ENCODE measurements around the gene AEN.
A peak's percentile ranks its signal among the peaks of the same experiment; 100 is the strongest.

AEN gene, protein sequence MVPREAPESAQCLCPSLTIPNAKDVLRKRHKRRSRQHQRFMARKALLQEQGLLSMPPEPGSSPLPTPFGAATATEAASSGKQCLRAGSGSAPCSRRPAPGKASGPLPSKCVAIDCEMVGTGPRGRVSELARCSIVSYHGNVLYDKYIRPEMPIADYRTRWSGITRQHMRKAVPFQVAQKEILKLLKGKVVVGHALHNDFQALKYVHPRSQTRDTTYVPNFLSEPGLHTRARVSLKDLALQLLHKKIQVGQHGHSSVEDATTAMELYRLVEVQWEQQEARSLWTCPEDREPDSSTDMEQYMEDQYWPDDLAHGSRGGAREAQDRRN

GRCh38 chr15:88620995-88621772 lies at the start of gene AEN:
Gene AEN (plus strand): TSS chr15:88621340. CDS start chr15:88626210, 4,870 bp downstream.
- CTCF ChIA-PET, result interaction anchor here (1.3 to 1.6 kb wide), 3 partner anchors 9 to 18 kb away, joined by 3 to 8 read pairs (median 4); partner anchors contain the start of gene ISG20

GRCh38 chr15:88571852-88572259 lies 49.3 kb upstream of the AEN start:
- CTCF ChIA-PET, result no interaction called here
- Mint-ChIP-seq H3K4me3 (no peak overlapping the region), H3K36me3 (no peaks in the 10 kb centered on the region), H3K4me1 (no peaks in the 10 kb centered on the region), H3K27ac (no peak overlapping the region), H3K27me3 (peaks cover 32% of the 10 kb centered on the region), H3K9me3 (no peaks in the 10 kb centered on the region)
- no peak for DNase-seq

More at GRCh38 chr15:88620995-88621772, at the start of gene AEN:
- Mint-ChIP-seq H3K9me3 (no peaks in the 10 kb centered on the region), H3K36me3 (peaks cover 21% of the 10 kb centered on the region), H3K27me3 (peaks cover 5% of the 10 kb centered on the region), H3K27ac (peak within 1 kb of the TSS; percentile 95), H3K4me1 (peaks cover 50% of the 10 kb centered on the region), H3K4me3 (peak within 1 kb of the TSS; percentile 91)
- DNase-seq, result peak; percentile 96

DNA sequence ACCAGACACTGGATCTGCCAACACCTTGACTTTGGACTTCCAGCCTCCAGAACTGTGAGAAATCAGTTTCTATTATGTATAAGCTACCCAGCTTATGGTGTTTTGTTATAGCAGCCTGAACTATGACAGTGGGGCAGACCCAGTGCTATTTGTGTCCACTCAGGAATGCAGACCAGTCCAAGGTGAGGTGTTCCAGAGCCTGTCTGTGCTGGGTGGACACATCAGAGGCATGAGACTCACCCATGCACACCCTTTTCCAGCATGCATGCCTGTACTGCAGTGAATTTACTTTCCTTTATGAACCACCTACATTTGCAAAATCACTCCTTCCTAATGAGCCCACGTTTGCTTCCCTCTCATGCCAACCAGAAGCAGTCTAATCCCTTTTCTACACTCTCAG lies 47.1 kb upstream of the AEN start:
- no peak overlapping the region for H3K27ac Mint-ChIP-seq

DNA sequence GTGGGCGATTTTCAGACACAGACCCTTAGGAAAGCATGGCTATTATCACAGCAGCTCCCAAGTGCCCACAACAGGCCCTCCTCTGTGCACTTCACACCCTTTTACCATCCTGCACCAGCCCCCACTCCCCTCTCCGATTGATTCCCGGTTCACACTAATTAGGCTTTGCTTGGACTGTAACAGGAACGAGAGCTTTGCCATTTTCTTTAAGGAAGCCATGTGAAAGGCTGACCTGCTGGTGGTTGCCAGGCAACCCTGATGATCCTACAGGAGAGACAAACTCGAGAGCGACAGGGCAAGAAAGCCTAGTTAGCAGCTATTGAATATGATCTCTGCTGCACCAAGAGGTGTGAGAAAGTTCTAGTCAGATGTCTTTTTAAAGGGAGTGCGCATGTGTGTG lies 46.5 kb upstream of the AEN start:
- no peaks in the 10 kb centered on the region for H3K9me3 Mint-ChIP-seq
- CTCF ChIA-PET, result no interaction called here

More for the DNA sequence above, 47.1 kb upstream of the AEN start:
- DNase-seq, result no peak
- Mint-ChIP-seq H3K4me1 (no peaks in the 10 kb centered on the region), H3K27me3 (peaks cover 20% of the 10 kb centered on the region), H3K9me3 (no peaks in the 10 kb centered on the region), H3K36me3 (no peaks in the 10 kb centered on the region), H3K4me3 (no peak overlapping the region)
- CTCF ChIA-PET, result no interaction called here

GRCh38 chr15:88579322-88579721 lies 41.8 kb upstream of the AEN start:
- Mint-ChIP-seq H3K36me3 (no peaks in the 10 kb centered on the region), H3K4me1 (no peaks in the 10 kb centered on the region), H3K4me3 (no peak overlapping the region), H3K9me3 (no peaks in the 10 kb centered on the region), H3K27me3 (peaks cover 11% of the 10 kb centered on the region), H3K27ac (no peak overlapping the region)
- no peak for DNase-seq
- CTCF ChIA-PET, result no interaction called here

More for the DNA sequence above, 46.5 kb upstream of the AEN start:
- no peak overlapping the region for H3K27ac Mint-ChIP-seq
- no peaks in the 10 kb centered on the region for H3K4me1 Mint-ChIP-seq
- H3K27me3 Mint-ChIP-seq, result peaks cover 20% of the 10 kb centered on the region
- no peak overlapping the region for H3K4me3 Mint-ChIP-seq
- DNase-seq, result no peak
- no peaks in the 10 kb centered on the region for H3K36me3 Mint-ChIP-seq

- no peaks in the 10 kb centered on the region for H3K4me1 Mint-ChIP-seq
These were observed 40.6 kb upstream of the AEN start for GRCh38 chr15:88580532-88580931.

DNA sequence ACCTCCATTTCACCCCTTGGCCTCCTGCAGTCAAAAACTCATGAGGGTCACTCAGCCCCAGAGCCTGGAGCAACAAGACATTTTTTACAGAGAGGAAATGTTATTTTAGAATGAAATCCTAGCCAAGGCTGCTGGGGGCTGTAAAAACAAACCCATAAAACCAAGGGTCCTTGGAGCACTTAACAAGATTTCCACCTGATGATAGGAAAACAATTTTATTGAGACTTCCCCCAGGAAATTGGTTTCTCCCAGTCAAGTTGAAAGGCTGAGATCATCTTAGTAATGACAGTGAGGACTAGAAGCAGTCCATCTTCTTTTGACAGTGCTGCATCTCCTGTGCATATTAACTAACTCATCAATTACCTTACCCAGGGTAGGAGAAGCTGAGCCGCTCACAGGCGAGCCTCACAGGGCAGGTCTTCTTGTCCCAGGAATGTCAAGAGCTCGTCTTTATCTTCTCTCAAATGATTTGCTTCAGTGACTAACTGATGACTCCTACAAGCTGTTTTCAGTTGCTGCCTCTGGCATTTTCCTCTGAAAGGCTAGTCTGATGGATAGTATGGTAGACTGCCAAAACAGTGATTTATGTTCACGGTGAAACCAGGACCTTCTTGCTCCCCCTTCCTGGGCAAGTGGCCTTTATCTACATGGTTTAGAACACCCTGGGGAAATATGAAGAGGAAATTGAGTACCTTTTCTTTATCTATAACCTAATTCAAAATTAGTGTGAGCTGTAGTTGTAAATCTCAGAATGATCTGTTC lies 34.6 kb upstream of the AEN start:
- no peak overlapping the region for H3K27ac Mint-ChIP-seq
- no peaks in the 10 kb centered on the region for H3K9me3 Mint-ChIP-seq
- CTCF ChIA-PET, result no interaction called here
- peaks cover 8% of the 10 kb centered on the region for H3K27me3 Mint-ChIP-seq
- no peaks in the 10 kb centered on the region for H3K4me1 Mint-ChIP-seq
- no peak overlapping the region for H3K4me3 Mint-ChIP-seq
- no peak for DNase-seq
- H3K36me3 Mint-ChIP-seq, result no peaks in the 10 kb centered on the region

More at GRCh38 chr15:88580532-88580931, 40.6 kb upstream of the AEN start:
- Mint-ChIP-seq H3K9me3 (no peaks in the 10 kb centered on the region), H3K4me3 (no peak overlapping the region), H3K27ac (no peak overlapping the region), H3K27me3 (peaks cover 3% of the 10 kb centered on the region), H3K36me3 (no peaks in the 10 kb centered on the region)
- CTCF ChIA-PET, result no interaction called here
- no peak for DNase-seq

DNA sequence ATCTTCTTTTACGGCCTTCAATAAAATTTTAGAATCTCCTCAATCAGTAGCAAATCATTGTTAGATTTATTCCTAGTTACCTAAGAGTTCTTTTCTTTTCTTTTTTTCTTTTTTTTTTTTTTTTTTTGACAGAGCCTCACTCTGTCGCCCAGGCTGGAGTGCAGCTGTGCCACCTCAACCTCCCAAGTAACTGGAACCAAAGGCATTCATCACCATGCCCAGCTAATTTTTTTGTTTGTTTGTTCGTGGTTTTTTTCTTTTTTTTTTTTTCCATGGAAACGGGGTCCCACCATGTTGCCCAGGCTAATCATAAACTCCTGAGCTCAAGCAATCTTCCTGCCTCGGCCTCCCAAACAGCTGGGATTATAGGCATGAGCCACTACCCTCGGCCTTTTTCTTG lies 30.4 kb upstream of the AEN start:
- CTCF ChIA-PET, result no interaction called here
- Mint-ChIP-seq H3K4me3 (no peak overlapping the region), H3K9me3 (no peaks in the 10 kb centered on the region), H3K36me3 (no peaks in the 10 kb centered on the region), H3K27ac (no peak overlapping the region), H3K4me1 (no peaks in the 10 kb centered on the region), H3K27me3 (peaks cover 10% of the 10 kb centered on the region)
- no peak for DNase-seq

- no peaks in the 10 kb centered on the region for H3K4me1 Mint-ChIP-seq
- H3K36me3 Mint-ChIP-seq, result no peaks in the 10 kb centered on the region
- H3K27ac Mint-ChIP-seq, result no peak overlapping the region
- no peak overlapping the region for H3K4me3 Mint-ChIP-seq
- no peak for DNase-seq
- no peaks in the 10 kb centered on the region for H3K9me3 Mint-ChIP-seq
- CTCF ChIA-PET, result no interaction called here
- peaks cover 10% of the 10 kb centered on the region for H3K27me3 Mint-ChIP-seq
These were observed 29.8 kb upstream of the AEN start for GRCh38 chr15:88591384-88591783.

DNA sequence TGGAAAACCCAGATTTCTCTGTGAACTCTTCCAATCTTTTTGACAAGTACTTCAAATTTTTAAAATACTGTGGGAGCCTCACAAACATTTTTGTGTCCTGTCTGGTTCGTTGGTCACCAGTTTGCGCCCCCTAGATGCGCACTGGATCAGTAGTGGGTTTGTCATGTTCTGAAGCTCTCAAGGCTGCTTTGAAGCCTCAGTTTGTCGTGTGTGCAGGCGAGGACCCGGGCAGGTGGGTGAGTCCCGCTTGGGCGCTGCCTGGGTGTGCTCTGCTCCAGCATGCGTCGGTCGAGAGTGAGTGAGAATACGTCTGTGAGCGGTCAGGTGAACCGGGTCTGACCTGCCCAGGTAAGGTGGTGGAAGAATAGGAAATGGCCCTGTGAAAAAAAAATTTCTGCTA lies 17.3 kb upstream of the AEN start:
- H3K36me3 Mint-ChIP-seq, result no peaks in the 10 kb centered on the region
- H3K27ac Mint-ChIP-seq, result no peak overlapping the region
- DNase-seq, result no peak
- CTCF ChIA-PET, result no interaction called here
- peaks cover 17% of the 10 kb centered on the region for H3K4me1 Mint-ChIP-seq
- peaks cover 68% of the 10 kb centered on the region for H3K27me3 Mint-ChIP-seq
- H3K4me3 Mint-ChIP-seq, result no peak overlapping the region
- no peaks in the 10 kb centered on the region for H3K9me3 Mint-ChIP-seq

- Mint-ChIP-seq H3K9me3 (no peaks in the 10 kb centered on the region), H3K4me1 (peaks cover 17% of the 10 kb centered on the region), H3K27me3 (peaks cover 75% of the 10 kb centered on the region), H3K27ac (no peak overlapping the region), H3K4me3 (no peak overlapping the region), H3K36me3 (no peaks in the 10 kb centered on the region)
- no peak for DNase-seq
- CTCF ChIA-PET, result no interaction called here
These were observed 16.6 kb upstream of the AEN start for GRCh38 chr15:88604381-88605188.

DNA sequence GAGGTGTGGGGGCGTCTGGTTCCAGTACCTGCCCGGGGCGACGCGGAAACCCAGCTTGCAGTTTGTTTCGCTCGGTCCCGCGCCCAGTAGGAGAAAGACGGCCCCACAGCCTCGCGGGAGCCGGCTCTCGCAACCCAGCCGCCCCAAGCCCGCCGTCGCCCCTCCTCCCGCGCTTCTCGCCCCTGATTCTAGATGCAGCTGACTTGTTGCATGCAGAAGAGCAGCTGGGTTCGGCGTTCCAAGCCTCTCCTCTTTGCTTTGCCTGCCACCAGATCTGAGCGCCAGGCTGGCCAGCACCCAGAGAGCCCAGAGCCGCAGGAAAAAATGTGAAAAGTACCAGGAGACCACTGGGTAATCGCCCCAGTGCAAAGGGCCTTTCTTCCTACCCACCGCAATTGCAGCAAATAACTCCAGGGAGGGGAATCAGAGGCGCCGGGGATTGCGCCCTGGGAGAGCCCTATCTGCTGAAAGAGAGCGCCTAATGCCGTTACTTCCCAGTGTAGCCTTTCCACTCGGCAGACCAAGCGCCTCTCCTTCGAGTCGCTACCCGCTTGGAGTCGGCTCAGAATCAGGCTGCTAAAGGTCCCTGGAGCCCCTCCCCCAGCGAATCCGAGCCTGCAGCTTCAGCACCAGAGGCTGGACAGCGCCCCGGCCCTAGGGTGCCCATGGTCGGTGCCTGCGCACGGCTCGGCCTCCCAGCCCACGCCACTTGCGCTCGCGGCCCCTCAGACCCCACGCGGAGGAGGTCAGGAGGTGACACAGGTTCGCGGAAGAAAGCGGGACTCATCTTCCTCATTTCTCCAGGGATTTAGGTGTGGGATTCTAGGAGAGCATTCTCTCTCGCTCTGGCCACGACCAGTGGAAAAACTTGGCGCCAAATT lies 15.7 kb upstream of the AEN start:
- peak; percentile 74 for DNase-seq
- H3K9me3 Mint-ChIP-seq, result no peaks in the 10 kb centered on the region
- no peak overlapping the region for H3K4me3 Mint-ChIP-seq

More for the DNA sequence above, 15.7 kb upstream of the AEN start:
- no peak overlapping the region for H3K27ac Mint-ChIP-seq
- CTCF ChIA-PET, result no interaction called here
- H3K4me1 Mint-ChIP-seq, result peaks cover 17% of the 10 kb centered on the region
- H3K27me3 Mint-ChIP-seq, result peaks cover 83% of the 10 kb centered on the region
- H3K36me3 Mint-ChIP-seq, result no peaks in the 10 kb centered on the region
